Endothelial cell of umbilical vein (primary cell): ENCODE measurements around the gene EIF2B1. TPM values are rescaled to one million over a fixed set of nuclear protein-coding genes. Genes with fewer than 3 reads are reported as not detected.

ENCODE experiments used
- BruUV-seq: library from RNA; stranded (reverse); fragments of 400-500 nt; replicated peaks from 2 replicates; lab custom pipeline; 2021; lab: Mats Ljungman, UMichigan
- CTCF ChIA-PET: fragments of 300-600, 350-600 bp; sonication (Branson Sonifier 250); formaldehyde crosslinking; loops from one replicate; lab custom pipeline; 2021; ENCODE audit warnings: antibody characterized with exemption, inconsistent platforms; lab: Charles Lee
- POLR2A ChIA-PET: fragments of 300-600, 350-600 bp; sonication (Branson Sonifier 250); formaldehyde crosslinking; loops from one replicate; lab custom pipeline; 2021; ENCODE audit warnings: antibody characterized with exemption, inconsistent platforms; lab: Charles Lee
- DNase-seq: peaks from one replicate; pipeline ENCODE4 v3.0.0-alpha.2; 2011; ENCODE audit warnings: low read depth, low spot score
- FAIRE-seq: peaks from 2 replicates; lab custom pipeline; 2011; peaks lifted over from hg19 to GRCh38; lab: Jason Lieb, UNC
- H2AFZ ChIP-seq: 2 replicates; pipeline ENCODE4 v1.6.0; 2012; ENCODE audit warnings: low read depth, low read length, control low read depth, inconsistent platforms
- H3K27ac ChIP-seq: 2 replicates; pipeline ENCODE4 v1.5.1; 2011; ENCODE audit warnings: low read depth, mild to moderate bottlenecking, control low read depth, low read length, moderate library complexity; ENCODE audit not compliant: insufficient read depth
- H3K27me3 ChIP-seq, 2 experiments: 2 replicates each; pipeline versions ENCODE4 v1.6.0 to v1.6.1; 2011; ENCODE audit warnings: low read length in 2 of 2, mixed read lengths in 1 of 2; ENCODE audit not compliant: control insufficient read depth in 2 of 2, insufficient read depth in 2 of 2
- H3K36me3 ChIP-seq, 2 experiments: 2 replicates in 1 of 2; 3 replicates in 1 of 2; pipeline ENCODE4 v1.5.1; 2011; ENCODE audit warnings: low read length in 2 of 2, mild to moderate bottlenecking in 1 of 2, moderate library complexity in 1 of 2; ENCODE audit not compliant: control insufficient read depth in 2 of 2, insufficient read depth in 2 of 2; ENCODE audit errors: extremely low read depth in 1 of 2
- H3K4me1 ChIP-seq: 3 replicates; pipeline ENCODE4 v1.5.1; 2011; ENCODE audit warnings: mild to moderate bottlenecking, low read length; ENCODE audit not compliant: control insufficient read depth, insufficient read depth; ENCODE audit errors: extremely low read depth
- H3K4me2 ChIP-seq: 2 replicates; pipeline ENCODE4 v1.6.1; 2011; ENCODE audit warnings: low read length, control low read depth, mixed read lengths; ENCODE audit not compliant: insufficient read depth
- H3K4me3 ChIP-seq, 3 experiments: fragments of 200-600 bp in 1 of 3; sonication (generic), shearing (Covaris generic) in 1 of 3; replicated peaks in 1 of 3; 2 replicates each; pipeline ENCODE4 v1.5.1; 2011 to 2016; ENCODE audit warnings: control low read depth in 3 of 3, low read length in 3 of 3, mild to moderate bottlenecking in 2 of 3, inconsistent platforms in 1 of 3, low read depth in 1 of 3, moderate library complexity in 1 of 3; ENCODE audit not compliant: insufficient read depth in 1 of 3
- H3K79me2 ChIP-seq: 2 replicates; pipeline ENCODE4 v1.6.0; 2012; ENCODE audit warnings: low read length, inconsistent platforms; ENCODE audit not compliant: control insufficient read depth, insufficient read depth
- H3K9ac ChIP-seq: replicated peaks from 2 replicates; pipeline ENCODE3; 2011; ENCODE audit warnings: low read length, control low read depth; ENCODE audit not compliant: insufficient read depth; ENCODE audit errors: extremely low read depth
- H3K9me1 ChIP-seq: replicated peaks from 3 replicates; pipeline ENCODE4 v1.6.0; 2011; ENCODE audit warnings: mild to moderate bottlenecking, low read length; ENCODE audit not compliant: control insufficient read depth, insufficient read depth; ENCODE audit errors: extremely low read depth
- H3K9me3 ChIP-seq: replicated peaks from 2 replicates; pipeline ENCODE4 v1.5.1; 2012; ENCODE audit warnings: low read length, inconsistent platforms; ENCODE audit not compliant: control insufficient read depth, insufficient read depth
- H4K20me1 ChIP-seq: replicated peaks from 2 replicates; pipeline ENCODE3; 2011; ENCODE audit warnings: mild to moderate bottlenecking, low read length; ENCODE audit not compliant: control insufficient read depth, insufficient read depth; ENCODE audit errors: extremely low read depth
- CTCF ChIP-seq, 2 donors: IDR thresholded peaks; 1 replicate in 1 of 2; 2 replicates in 1 of 2; pipeline ENCODE4 v1.5.1; 2011; ENCODE audit warnings: low read length in 2 of 2, mild to moderate bottlenecking in 2 of 2, moderate library complexity in 2 of 2, control low read depth in 1 of 2, inconsistent platforms in 1 of 2, low read depth in 1 of 2; ENCODE audit not compliant: insufficient read depth in 1 of 2; ENCODE audit errors: extremely low read depth in 1 of 2
- EZH2 ChIP-seq: IDR thresholded peaks from 2 replicates; pipeline ENCODE4 v1.6.1; 2012; ENCODE audit warnings: borderline replicate concordance, low read depth, mild to moderate bottlenecking, moderate library complexity, low read length, inconsistent platforms; ENCODE audit not compliant: severe bottlenecking
- FOS ChIP-seq: IDR thresholded peaks from 2 replicates; pipeline ENCODE4 v1.6.1; 2011; ENCODE audit warnings: mild to moderate bottlenecking, low read length, moderate library complexity, borderline replicate concordance; ENCODE audit not compliant: insufficient read depth
- GATA2 ChIP-seq: IDR thresholded peaks from 2 replicates; pipeline ENCODE4 v1.7.0; 2011; ENCODE audit warnings: low read depth, mild to moderate bottlenecking, moderate library complexity, mixed read lengths, low read length; ENCODE audit not compliant: insufficient read length, insufficient read depth
- JUN ChIP-seq: IDR thresholded peaks from 2 replicates; pipeline ENCODE4 v1.6.1; 2011; ENCODE audit warnings: borderline replicate concordance, low read depth; ENCODE audit not compliant: insufficient read length, insufficient read depth
- MAX ChIP-seq: IDR thresholded peaks from 2 replicates; pipeline ENCODE4 v1.6.1; 2011; ENCODE audit not compliant: insufficient read depth, insufficient read length
- MYC ChIP-seq: IDR thresholded peaks from one replicate; pipeline ENCODE4 v1.6.1; 2011; ENCODE audit warnings: mild to moderate bottlenecking, low read depth, low read length
- POLR2A ChIP-seq: IDR thresholded peaks from 2 replicates; pipeline ENCODE4 v1.6.1; 2012; ENCODE audit warnings: low read depth, mild to moderate bottlenecking, control low read depth, low read length
- POLR2AphosphoS5 ChIP-seq: IDR thresholded peaks from 2 replicates; pipeline ENCODE4 v1.6.1; 2012; ENCODE audit warnings: low read depth, mild to moderate bottlenecking, control low read depth, low read length, moderate library complexity; ENCODE audit not compliant: insufficient read depth
- dilution Hi-C: fragments of 300-500 bp; cut with MboI; formaldehyde crosslinking; loops from one replicate; pipeline ENCODE4 v1.15.0; 2019; ENCODE audit warnings: low sequenced_read_pairs; ENCODE audit not compliant: extremely low pct_ligation_motif_present
- intact Hi-C: fragments of 100-400 bp; cut with micrococcal nuclease; formaldehyde crosslinking; loops from one replicate; pipeline ENCODE4 v1.10.0; 2022
- polyA plus RNA-seq, 4 experiments: library from polyadenylated mRNA; depleted of rRNA in 3 of 4; stranded (reverse) in 3 of 4; unstranded in 1 of 4; fragments of >200 nt; gene quantifications; 2 replicates each; pipeline versions ENCODE4 v1.2.1 to v1.2.3, GENCODE V29; 2011 to 2012; ENCODE audit warnings: missing spikeins in 1 of 4
- total RNA-seq: library from RNA; stranded (reverse); gene quantifications from 2 replicates; pipeline ENCODE4 v1.2.3, GENCODE V29; 2021

The EIF2B1 gene
- total and polyA plus RNA-seq, 2 donors (not counting 3 experiments of a cell fraction or from before 2014, with no cell fraction given): 32.6 to 61.8 TPM

GRCh38 chr12:123597100-123597499 lies 36.4 kb downstream of the EIF2B1 start:
- Histone ChIP-seq H3K79me2 (peaks cover 40% of the 10 kb centered on the region), H3K36me3 (peaks cover 9 to 14% of the 10 kb centered on the region in 2 experiments), H3K4me3 (no peak overlapping the region), H3K4me2 (no peak overlapping the region), H3K27me3 (no peaks in the 10 kb centered on the region), H3K9me3 (no peaks in the 10 kb centered on the region), H3K9ac (no peak overlapping the region), H3K27ac (no peak overlapping the region), H2AFZ (no peak overlapping the region), H3K9me1 (no peaks in the 10 kb centered on the region), H4K20me1 (peaks cover 1% of the 10 kb centered on the region), H3K4me1 (peaks cover 2% of the 10 kb centered on the region)
- dilution Hi-C loops (no loop called here), intact Hi-C loops (no loop called here)
- DNase-seq (no peak), FAIRE-seq (no peak)
- ChIA-PET POLR2A (no interaction called here), CTCF (no interaction called here)
- no TSS peak for BruUV-seq
- TF ChIP-seq POLR2AphosphoS5 (no peak), JUN (no peak), GATA2 (no peak), MYC (no peak), EZH2 (no peak), FOS (no peak), POLR2A (no peak), MAX (no peak), CTCF (IDR thresholded peaks at IDR 0.05; ENCODE audit: extremely low read depth in 1 of 2, insufficient read depth in 1 of 2, low read depth in 1 of 2, low read length in 2 of 2) (no peak)
